ENCODE measurements around the gene UBTF.
A peak's percentile ranks its signal among the peaks of the same experiment; 100 is the strongest.

UBTF gene

DNA sequence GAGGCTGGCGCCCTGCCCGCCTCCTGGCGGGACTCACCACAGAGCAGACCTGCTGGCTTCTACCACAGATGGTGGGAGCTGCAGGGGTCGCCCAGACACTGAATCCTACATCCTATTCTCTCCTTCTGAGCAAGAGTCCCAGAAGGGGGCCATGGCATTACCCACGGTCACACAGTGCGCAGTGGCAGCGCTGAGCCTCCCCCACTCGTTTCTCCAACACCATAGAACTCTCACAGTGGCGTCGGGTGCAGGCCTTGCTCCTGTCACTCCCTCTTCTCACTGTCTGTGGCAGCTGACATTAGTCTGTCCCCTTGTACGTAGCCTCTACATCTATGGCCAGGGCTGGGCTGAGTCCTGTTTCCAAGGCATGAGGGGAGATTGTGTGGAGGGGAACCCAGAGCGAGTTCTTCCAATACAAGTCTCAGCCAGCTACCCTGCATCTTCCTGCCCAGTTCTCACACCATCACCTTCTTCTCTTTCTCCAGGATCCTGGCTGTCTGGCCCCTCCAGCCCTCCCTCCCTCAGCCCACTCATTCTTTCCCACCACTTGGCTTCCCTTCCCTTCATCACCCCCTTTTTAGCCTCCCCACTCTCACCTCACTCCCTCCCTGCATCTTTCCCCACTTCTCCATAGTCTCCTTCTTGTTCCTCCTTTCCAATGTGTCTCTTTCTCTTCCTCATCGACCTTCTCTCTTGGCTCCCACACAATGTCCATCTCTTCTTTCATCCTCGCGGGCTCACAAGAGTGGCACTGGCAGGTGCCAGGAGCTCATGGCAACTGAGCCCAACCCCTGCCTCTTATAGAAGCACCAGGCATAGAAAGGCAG lies 5.9 kb downstream of the UBTF start:
- TF ChIP-seq MAX (IDR thresholded peaks at IDR 0.05; ENCODE audit: low read depth, low read length), result no peak
- no peak for TF ChIP-seq MYC (IDR thresholded peaks at IDR 0.05; ENCODE audit: low read depth, low read length)
- TF ChIP-seq POLR2A (IDR thresholded peaks at IDR 0.05; ENCODE audit: extremely low read depth, insufficient read length), result no peak
- TF ChIP-seq, protein P1, sequence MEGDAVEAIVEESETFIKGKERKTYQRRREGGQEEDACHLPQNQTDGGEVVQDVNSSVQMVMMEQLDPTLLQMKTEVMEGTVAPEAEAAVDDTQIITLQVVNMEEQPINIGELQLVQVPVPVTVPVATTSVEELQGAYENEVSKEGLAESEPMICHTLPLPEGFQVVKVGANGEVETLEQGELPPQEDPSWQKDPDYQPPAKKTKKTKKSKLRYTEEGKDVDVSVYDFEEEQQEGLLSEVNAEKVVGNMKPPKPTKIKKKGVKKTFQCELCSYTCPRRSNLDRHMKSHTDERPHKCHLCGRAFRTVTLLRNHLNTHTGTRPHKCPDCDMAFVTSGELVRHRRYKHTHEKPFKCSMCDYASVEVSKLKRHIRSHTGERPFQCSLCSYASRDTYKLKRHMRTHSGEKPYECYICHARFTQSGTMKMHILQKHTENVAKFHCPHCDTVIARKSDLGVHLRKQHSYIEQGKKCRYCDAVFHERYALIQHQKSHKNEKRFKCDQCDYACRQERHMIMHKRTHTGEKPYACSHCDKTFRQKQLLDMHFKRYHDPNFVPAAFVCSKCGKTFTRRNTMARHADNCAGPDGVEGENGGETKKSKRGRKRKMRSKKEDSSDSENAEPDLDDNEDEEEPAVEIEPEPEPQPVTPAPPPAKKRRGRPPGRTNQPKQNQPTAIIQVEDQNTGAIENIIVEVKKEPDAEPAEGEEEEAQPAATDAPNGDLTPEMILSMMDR (IDR thresholded peaks at IDR 0.05; ENCODE audit: low read depth, low read length), result no peak
- no peak overlapping the region for H3K4me3 ChIP-seq (ENCODE audit: low read depth, low read length)
- DNase-seq (ENCODE audit: low read depth), result peak; percentile 1

DNA sequence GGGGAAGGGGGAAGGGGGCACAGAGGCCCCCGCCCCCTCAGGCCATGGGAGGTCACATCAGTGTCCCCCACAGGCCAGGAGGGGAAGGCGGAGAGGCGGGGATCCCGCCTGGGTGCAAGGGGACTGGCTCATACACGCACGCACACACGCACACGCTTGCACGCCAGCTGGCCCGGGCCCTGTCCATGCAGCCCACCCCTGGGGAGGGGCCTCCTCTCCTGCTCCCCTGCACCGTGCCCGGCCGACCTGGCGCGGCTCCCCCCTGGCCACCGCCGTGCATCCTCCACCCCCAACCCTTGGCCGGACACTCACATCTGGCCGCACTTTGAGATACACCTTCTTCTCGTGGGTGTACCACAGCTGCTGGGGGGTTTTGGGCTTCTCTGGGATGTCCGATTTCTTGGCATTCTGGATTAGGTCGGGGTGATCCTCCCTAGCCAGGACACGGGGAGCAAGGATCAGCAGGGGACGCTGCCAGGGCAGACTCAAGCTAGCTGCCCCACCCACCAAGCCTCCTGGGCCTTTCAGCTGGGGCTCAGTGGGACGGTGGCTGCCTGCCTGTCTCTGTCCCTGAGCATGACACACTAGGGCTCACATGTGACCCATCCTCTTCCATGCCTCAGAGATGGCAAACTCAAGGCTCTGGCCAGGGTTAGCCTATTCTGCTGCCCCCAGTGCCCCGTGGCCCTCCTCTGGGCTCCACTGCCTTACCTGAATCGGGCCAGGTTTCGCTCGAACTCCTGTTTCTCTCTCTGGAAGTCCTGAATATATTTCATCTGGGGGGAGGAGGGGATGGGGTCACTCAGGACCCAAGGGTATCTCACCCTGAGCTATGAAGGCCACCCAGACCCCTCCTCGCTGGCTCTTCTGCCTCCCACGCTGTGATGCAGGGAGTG lies 6.7 kb downstream of the UBTF start:
- no peak for DNase-seq (ENCODE audit: low read depth)
- H3K4me3 ChIP-seq (ENCODE audit: low read depth, low read length), result no peak overlapping the region
- TF ChIP-seq, protein P1 (IDR thresholded peaks at IDR 0.05; ENCODE audit: low read depth, low read length), result no peak
- TF ChIP-seq MAX (IDR thresholded peaks at IDR 0.05; ENCODE audit: low read depth, low read length) (no peak), POLR2A (IDR thresholded peaks at IDR 0.05; ENCODE audit: extremely low read depth, insufficient read length) (peak; percentile 7), MYC (IDR thresholded peaks at IDR 0.05; ENCODE audit: low read depth, low read length) (no peak)

- DNase-seq (ENCODE audit: low read depth), result no peak
- TF ChIP-seq, protein P1 (IDR thresholded peaks at IDR 0.05; ENCODE audit: low read depth, low read length), result no peak
- no peak for TF ChIP-seq POLR2A (IDR thresholded peaks at IDR 0.05; ENCODE audit: extremely low read depth, insufficient read length)
- no peak for TF ChIP-seq MAX (IDR thresholded peaks at IDR 0.05; ENCODE audit: low read depth, low read length)
- no peak for TF ChIP-seq MYC (IDR thresholded peaks at IDR 0.05; ENCODE audit: low read depth, low read length)
- no peak overlapping the region for H3K4me3 ChIP-seq (ENCODE audit: low read depth, low read length)
Observed at GRCh38 chr17:44211281-44212265, 7.9 kb downstream of the UBTF start.

DNA sequence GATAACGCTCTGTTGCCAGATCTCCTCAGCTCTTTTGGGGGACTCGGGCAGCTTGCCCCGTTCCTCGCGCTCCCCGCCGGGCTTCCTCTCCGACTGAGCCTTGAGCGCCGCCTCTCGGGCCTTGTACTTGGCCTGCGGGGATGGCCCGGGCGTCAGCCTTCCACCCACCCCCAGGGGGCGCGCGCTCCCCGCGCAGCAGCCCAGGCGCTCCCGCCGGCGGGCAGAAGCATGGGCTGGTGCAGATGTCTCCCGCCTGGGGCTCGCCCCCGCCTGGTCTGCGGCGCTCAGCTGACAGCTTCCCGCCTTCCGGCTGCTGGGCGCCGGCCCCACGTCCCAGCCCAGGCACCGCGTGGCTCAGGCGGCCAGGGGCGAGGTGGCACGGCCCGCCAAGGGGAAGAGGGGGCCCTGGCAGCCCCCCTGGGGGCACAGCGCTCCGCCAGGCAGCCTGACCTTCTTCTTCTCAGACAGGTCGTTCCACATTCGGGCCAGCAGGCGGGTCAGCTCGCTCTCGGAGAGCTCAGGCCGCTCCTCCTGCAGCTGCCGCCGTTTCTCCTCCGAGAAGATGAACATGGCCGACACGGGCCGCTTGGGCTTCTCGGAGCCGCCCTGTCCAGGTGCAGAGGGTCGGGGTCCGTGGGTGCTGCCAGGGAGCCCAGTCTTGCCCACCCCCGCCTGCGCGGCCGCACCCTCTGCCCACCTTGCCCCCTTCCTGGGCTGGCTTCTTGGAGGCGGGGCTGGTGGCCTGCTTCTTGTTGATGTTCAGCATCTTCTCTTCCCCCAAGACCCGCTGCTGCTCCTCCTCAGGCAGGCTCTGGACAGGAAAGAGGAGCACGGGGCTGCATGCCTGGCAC lies 8.9 kb downstream of the UBTF start:
- TF ChIP-seq MYC (IDR thresholded peaks at IDR 0.05; ENCODE audit: low read depth, low read length) (peak; percentile 96), MAX (IDR thresholded peaks at IDR 0.05; ENCODE audit: low read depth, low read length) (peak; percentile 90), POLR2A (IDR thresholded peaks at IDR 0.05; ENCODE audit: extremely low read depth, insufficient read length) (peak; percentile 31)
- TF ChIP-seq, protein P1 (IDR thresholded peaks at IDR 0.05; ENCODE audit: low read depth, low read length), result peak; percentile 93
- peak; percentile 94 for DNase-seq (ENCODE audit: low read depth)
- H3K4me3 ChIP-seq (ENCODE audit: low read depth, low read length), result no peak overlapping the region

Data from NB4 (cell line).